OCI-M1 (cell line): Measurements from ENCODE around the gene KLC1.
A peak's percentile ranks its signal among the peaks of the same experiment; 100 is the strongest.

ENCODE experiments used
- DNase-seq: peaks from one replicate; lab custom pipeline; 2025; lab: John Stamatoyannopoulos, UW

Gene KLC1

GRCh38 chr14:103721334-103722120, 92.5 kb downstream of the KLC1 start:
- no peak for DNase-seq

GRCh38 chr14:103723748-103724081, 94.7 kb downstream of the KLC1 start:
- no peak for DNase-seq

- DNase-seq: peak; percentile 47
Observed at GRCh38 chr14:103724116-103724515, 95.1 kb downstream of the KLC1 start.

- DNase-seq: no peak
Observed at GRCh38 chr14:103725001-103725682, 96.1 kb downstream of the KLC1 start.

- DNase-seq: no peak
Observed at GRCh38 chr14:103725739-103726395, 96.9 kb downstream of the KLC1 start.

- no peak for DNase-seq
Observed at GRCh38 chr14:103726474-103726873, 97.5 kb downstream of the KLC1 start.

- no peak for DNase-seq
Observed at GRCh38 chr14:103727313-103727980, 98.4 kb downstream of the KLC1 start.

GRCh38 chr14:103728141-103728540, 99.1 kb downstream of the KLC1 start:
- DNase-seq: no peak

GRCh38 chr14:103728721-103729120, 99.7 kb downstream of the KLC1 start:
- no peak for DNase-seq

GRCh38 chr14:103729496-103730448, 100.8 kb downstream of the KLC1 start:
- DNase-seq: no peak

GRCh38 chr14:103730490-103731035, 101.6 kb downstream of the KLC1 start:
- peak; percentile 92 for DNase-seq

- DNase-seq: no peak
Observed at GRCh38 chr14:103731481-103731880, 102.5 kb downstream of the KLC1 start.

GRCh38 chr14:103731916-103732867, 103.2 kb downstream of the KLC1 start:
- DNase-seq: no peak

- DNase-seq: no peak
Observed at GRCh38 chr14:103732868-103733620, 104.0 kb downstream of the KLC1 start.

GRCh38 chr14:103733651-103734050, 104.6 kb downstream of the KLC1 start:
- DNase-seq: no peak

GRCh38 chr14:103734081-103734888, 105.3 kb downstream of the KLC1 start:
- no peak for DNase-seq

- no peak for DNase-seq
Observed at GRCh38 chr14:103735022-103735421, 106.0 kb downstream of the KLC1 start.

- DNase-seq: no peak
Observed at GRCh38 chr14:103735439-103735814, 106.4 kb downstream of the KLC1 start.
